ENCODE measurements around the gene NPC2.

DNA sequence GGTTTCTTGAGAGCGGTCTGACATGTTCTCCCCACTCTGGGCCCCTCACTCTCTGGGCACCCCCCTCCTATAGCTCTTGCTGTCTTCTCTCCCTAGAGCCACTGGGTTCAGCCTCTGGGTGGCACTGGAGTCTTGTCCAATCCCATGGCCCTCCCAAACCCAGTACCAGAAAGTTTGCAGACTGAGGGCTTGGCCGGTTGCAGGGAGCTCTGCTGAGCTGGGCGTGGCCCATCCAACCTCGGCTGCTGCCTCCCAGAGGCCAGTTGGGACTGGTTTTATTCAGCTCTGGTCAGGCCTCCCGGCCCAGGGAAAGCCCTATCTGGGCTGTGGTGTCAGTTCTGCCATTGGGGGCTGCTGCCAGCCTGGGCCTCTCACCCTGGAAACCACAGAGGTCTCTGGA lies 38.4 kb upstream of the NPC2 start:
- TF ChIP-seq EZH2 (IDR thresholded peaks at IDR 0.05) (no peak), POLR2AphosphoS5 (IDR thresholded peaks at IDR 0.05; ENCODE audit: borderline replicate concordance, low read depth, low read length) (no peak)

Measured in SK-N-MC (cell line).